ENCODE data around the gene IL20.

IL20 gene

GRCh38 chr1:206864939-206865671, at the start of gene IL20:
IL20 (plus strand) TSS chr1:206865623; CDS start chr1:206865853, 230 bp downstream.
- DNase-seq = peak; percentile 83

GRCh38 chr1:206816390-206817287, 48.8 kb upstream of the IL20 start:
- no peak for DNase-seq

GRCh38 chr1:206821493-206821892, 43.9 kb upstream of the IL20 start:
- DNase-seq = no peak

- no peak for DNase-seq
Measured at GRCh38 chr1:206823727-206824126, 41.7 kb upstream of the IL20 start.

GRCh38 chr1:206824331-206824730, 41.1 kb upstream of the IL20 start:
- no peak for DNase-seq

- DNase-seq = no peak
Measured at GRCh38 chr1:206826394-206826793, 39.0 kb upstream of the IL20 start.

GRCh38 chr1:206828061-206828460, 37.4 kb upstream of the IL20 start:
- DNase-seq = no peak

GRCh38 chr1:206828765-206829164, 36.7 kb upstream of the IL20 start:
- DNase-seq = no peak

- no peak for DNase-seq
Measured at GRCh38 chr1:206829282-206829681, 36.1 kb upstream of the IL20 start.

GRCh38 chr1:206829875-206830274, 35.5 kb upstream of the IL20 start:
- no peak for DNase-seq

GRCh38 chr1:206831650-206832049, 33.8 kb upstream of the IL20 start:
- DNase-seq = no peak

- DNase-seq = no peak
Measured at GRCh38 chr1:206832352-206832880, 33.0 kb upstream of the IL20 start.

GRCh38 chr1:206833106-206833680, 32.2 kb upstream of the IL20 start:
- no peak for DNase-seq

GRCh38 chr1:206833801-206834200, 31.6 kb upstream of the IL20 start:
- no peak for DNase-seq

- DNase-seq = no peak
Measured at GRCh38 chr1:206834217-206834616, 31.2 kb upstream of the IL20 start.

GRCh38 chr1:206834711-206835110, 30.7 kb upstream of the IL20 start:
- DNase-seq = no peak

GRCh38 chr1:206835186-206835585, 30.2 kb upstream of the IL20 start:
- DNase-seq = no peak

- DNase-seq = no peak
Measured at GRCh38 chr1:206836111-206836510, 29.3 kb upstream of the IL20 start.

GRCh38 chr1:206839006-206839560, 26.3 kb upstream of the IL20 start:
- DNase-seq = no peak

GRCh38 chr1:206839857-206840256, 25.6 kb upstream of the IL20 start:
- DNase-seq = no peak

- no peak for DNase-seq
Measured at GRCh38 chr1:206841609-206842323, 23.7 kb upstream of the IL20 start.

GRCh38 chr1:206842854-206843253, 22.6 kb upstream of the IL20 start:
- DNase-seq = no peak

Data from activated T-cell treated with anti-CD3 and anti-CD28 coated beads for 4 hours (primary cell).